Skin of body (tissue), 2 donors: ENCODE measurements around the gene METTL26. TPM values are rescaled to one million over a fixed set of nuclear protein-coding genes. Genes with fewer than 3 reads are reported as not detected.

ENCODE experiments used
- DNase-seq: peaks from one replicate; lab custom pipeline; 2025; lab: John Stamatoyannopoulos, UW
- total RNA-seq: library from RNA; depleted of rRNA; stranded (reverse); fragments of >200 nt; gene quantifications from one replicate; pipeline ENCODE4 v1.2.3, GENCODE V29; 2014

Gene METTL26
- total RNA-seq, 1 donor from 2014 or later: 22.9 TPM

DNA sequence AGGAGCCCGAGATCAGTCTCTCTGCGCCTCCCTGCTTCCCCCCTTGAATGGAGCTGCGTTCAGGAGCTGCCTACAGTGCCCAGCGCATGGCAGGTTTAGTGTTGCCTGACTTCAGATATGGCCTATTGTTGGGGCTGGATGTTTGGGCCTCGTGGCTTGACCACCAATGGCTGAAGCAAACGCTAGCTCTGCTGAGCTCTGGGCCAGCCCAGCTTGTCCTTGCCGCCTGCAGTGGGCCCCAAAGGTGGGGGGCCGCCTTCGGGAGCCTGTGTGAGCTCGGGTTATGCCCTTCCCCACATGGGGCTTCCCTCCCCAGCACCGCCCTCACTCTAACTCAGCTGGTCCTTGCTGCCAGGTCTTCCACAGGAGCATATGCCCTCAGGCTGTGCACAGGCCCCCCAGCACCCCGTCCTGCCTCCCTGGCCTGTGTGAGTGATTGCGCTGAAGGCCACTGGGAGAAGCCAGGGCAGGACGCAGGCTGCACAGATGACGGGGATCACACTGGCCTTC, 2.0 kb upstream of the METTL26 start:
- DNase-seq: no peak

DNA sequence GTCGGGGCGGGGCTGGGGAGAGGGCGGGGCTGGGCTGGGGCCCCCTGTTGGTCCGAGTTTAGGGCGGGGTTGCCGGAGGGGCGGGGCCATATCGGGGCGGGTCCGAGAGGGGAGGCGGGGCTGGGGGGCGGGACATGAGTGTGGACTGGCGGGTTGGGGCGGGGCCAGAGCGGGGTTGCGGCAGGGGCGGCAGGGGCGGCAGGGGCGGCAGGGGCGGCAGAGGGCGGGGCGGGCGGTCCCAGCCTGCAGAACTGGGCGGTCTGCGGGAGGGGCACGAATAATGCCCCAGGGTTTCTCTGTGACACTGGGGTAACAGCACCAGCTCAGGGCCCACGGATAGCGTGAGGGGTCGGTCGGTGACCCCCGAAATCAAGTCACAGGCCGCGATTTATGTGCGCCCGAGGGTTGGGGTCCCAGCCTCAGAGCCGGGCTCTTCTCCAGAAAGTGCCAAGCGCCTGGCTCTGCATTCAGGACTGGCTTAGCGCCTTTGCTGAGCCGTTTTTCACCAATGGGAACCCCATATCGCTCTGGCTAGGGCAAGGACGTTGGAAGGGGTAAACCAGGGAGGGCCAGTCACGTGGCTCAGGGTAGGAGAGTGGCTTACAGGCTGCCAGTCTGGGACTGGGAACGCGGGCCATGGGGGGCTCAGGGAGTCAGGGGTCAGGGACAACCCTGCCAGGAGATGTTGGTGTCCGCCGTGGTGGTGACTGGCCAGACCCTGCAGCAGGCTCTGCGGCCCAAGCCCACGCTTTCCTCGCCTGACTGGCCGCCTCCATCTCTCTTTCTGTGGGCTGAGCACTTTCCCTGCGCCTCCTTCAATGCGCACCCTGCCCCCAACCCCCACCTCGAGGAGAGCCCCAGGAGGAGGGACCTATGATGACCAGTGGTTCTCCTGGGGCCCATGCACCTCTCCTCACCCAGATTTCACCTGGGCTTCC, 1.2 kb upstream of the METTL26 start:
- peak; percentile 92 for DNase-seq

DNA sequence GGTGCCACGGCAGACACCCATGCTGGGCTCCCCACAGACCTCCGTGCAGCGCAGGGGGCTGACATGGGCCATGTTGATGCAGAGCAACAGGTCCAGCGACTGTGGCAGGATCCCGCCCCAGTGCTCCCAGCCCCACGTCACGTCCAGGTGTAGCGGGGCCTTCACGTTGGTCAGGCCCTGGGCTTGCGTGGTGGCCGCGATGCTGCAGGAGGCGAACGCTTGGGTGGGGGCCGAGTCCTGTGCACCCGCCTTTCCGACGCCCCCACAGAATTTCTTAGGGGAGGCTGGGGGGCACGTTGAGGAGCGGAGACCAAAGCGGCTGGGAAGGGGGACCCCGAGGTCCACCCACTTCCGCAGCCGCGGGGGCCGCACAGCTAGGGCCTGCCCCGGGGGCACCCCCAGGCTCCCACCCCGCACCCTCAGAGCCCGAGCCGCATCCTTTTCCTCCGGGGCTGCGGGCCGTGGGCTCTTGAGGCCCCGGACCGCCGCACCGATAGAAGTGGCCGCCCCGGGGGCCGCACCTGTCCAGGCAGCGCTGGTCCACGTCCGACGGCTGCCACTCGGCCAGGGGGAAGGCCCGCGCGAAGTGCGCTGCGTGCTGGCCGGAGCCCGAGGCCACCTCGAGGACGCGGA, 416 bp downstream of the METTL26 start:
- DNase-seq: no peak

DNA sequence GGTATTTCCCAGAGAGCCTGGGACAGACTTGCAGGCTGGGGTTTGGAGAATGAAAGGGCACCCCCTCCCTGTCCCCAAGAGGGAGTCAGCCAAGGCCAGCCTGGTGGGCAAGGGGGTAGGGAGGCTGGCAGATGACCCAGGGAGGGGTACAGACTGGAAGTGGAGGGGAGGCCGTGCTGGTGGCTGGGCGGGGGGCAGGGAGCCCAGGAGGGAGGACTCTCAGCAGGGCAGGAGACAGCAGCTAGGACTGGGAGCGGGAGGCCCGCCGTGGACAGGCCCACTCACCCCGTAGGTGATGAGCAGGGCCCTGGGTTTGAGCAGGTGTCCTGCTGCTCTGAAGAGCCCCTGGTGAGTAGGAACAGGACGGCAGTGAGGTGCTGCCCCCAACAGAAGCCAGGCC, 1.1 kb downstream of the METTL26 start:
- no peak for DNase-seq

DNA sequence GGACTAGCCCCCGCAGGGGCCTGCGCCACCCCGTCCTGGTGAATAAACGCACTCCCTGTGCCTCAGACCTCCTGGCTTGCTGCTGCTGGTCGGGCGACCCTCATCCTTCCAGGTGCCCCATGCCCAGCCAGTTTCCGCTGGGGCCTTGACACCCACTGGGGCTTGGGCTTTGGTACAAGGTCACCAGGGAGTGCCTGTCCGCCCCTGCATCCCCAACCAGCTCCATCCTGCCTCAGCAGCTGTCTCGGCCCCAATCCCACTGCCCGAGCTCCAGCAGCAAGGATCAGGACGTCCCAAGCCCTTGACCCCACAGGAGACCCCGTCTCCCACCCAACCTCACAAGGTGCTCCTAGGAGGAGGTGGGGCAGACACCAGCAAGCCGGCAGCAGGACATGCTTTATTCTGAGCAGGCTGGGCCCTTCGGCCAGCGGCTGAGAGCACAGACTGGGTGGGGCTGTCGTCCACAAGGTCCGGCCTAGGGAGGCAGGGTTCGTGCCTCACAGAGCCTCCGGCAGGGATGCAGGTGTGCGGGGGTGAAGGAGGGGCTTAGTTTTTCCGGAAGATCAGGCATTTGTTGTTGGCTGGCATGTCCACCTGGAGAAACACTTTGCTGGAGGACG, 1.9 kb downstream of the METTL26 start:
- no peak for DNase-seq

DNA sequence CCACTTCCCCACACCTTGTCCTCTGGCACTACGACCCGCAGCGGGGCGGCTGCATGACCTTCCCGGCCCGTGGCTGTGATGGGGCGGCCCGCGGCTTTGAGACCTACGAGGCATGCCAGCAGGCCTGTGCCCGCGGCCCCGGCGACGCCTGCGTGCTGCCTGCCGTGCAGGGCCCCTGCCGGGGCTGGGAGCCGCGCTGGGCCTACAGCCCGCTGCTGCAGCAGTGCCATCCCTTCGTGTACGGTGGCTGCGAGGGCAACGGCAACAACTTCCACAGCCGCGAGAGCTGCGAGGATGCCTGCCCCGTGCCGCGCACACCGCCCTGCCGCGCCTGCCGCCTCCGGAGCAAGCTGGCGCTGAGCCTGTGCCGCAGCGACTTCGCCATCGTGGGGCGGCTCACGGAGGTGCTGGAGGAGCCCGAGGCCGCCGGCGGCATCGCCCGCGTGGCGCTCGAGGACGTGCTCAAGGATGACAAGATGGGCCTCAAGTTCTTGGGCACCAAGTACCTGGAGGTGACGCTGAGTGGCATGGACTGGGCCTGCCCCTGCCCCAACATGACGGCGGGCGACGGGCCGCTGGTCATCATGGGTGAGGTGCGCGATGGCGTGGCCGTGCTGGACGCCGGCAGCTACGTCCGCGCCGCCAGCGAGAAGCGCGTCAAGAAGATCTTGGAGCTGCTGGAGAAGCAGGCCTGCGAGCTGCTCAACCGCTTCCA, 2.6 kb downstream of the METTL26 start:
- no peak for DNase-seq

DNA sequence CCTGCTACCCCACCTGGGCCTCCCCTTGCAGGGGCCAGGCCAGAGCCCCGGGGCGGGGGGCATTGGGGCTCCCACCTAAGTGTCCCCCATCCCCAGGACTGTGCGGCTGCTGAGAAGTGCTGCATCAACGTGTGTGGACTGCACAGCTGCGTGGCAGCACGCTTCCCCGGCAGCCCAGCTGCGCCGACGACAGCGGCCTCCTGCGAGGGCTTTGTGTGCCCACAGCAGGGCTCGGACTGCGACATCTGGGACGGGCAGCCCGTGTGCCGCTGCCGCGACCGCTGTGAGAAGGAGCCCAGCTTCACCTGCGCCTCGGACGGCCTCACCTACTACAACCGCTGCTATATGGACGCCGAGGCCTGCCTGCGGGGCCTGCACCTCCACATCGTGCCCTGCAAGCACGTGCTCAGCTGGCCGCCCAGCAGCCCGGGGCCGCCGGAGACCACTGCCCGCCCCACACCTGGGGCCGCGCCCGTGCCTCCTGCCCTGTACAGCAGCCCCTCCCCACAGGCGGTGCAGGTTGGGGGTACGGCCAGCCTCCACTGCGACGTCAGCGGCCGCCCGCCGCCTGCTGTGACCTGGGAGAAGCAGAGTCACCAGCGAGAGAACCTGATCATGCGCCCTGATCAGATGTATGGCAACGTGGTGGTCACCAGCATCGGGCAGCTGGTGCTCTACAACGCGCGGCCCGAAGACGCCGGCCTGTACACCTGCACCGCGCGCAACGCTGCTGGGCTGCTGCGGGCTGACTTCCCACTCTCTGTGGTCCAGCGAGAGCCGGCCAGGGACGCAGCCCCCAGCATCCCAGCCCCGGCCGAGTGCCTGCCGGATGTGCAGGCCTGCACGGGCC, 3.4 kb downstream of the METTL26 start:
- no peak for DNase-seq

DNA sequence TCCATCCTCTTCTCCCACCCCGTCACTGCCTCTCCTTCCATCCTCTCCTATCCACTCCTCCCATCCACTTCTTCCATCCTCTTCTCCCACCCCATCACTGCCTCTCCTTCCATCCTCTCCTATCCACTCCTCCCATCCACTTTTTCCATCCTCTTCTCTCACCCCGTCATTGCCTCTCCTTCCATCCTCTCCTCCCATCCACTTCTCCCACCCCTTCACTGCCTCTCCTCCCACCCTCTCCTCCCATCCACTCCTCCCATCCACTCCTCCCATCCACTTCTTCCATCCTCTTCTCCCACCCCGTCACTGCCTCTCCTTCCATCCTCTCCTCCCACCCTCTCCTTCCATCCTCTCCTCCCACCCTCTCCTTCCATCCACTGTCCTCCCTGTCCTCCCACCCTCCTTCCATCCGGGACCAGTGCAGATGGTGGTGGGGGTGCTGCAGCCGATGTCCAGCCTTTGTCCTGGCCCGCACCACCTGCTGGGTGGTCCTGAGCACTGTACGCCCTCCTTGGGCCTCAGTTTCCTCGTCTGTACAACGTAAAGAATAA, 4.2 kb downstream of the METTL26 start:
- DNase-seq: no peak

DNA sequence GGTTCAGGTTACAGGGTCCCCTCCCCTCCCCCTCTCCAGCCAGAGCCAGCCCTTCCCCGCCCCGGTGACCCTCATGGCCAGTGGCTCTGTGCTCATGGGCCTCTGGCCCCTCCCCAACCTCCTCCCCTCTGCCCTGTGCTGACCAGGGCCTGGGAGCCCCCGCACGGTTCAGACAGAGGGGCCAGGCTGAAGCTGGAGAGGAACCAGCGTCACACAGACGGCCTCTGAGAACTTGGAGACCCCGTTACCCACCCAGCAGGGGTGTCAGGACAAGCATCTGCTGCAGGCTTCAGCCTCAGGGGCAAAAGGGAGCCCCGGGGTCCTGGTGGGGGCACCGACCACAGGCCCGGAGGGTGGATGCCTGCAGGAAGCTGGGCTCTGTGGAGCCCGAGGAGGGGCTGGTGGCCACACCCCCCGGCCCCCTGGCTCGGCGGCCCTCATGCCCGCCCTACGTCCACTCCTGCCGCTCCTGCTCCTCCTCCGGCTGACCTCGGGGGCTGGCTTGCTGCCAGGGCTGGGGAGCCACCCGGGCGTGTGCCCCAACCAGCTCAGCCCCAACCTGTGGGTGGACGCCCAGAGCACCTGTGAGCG, 5.2 kb downstream of the METTL26 start, which contains the start of gene WFIKKN1:
WFIKKN1 (plus strand) TSS at position 171 of the 591 bp plus-strand sequence; CDS start at position 440, 269 bp downstream.
- DNase-seq: no peak

DNA sequence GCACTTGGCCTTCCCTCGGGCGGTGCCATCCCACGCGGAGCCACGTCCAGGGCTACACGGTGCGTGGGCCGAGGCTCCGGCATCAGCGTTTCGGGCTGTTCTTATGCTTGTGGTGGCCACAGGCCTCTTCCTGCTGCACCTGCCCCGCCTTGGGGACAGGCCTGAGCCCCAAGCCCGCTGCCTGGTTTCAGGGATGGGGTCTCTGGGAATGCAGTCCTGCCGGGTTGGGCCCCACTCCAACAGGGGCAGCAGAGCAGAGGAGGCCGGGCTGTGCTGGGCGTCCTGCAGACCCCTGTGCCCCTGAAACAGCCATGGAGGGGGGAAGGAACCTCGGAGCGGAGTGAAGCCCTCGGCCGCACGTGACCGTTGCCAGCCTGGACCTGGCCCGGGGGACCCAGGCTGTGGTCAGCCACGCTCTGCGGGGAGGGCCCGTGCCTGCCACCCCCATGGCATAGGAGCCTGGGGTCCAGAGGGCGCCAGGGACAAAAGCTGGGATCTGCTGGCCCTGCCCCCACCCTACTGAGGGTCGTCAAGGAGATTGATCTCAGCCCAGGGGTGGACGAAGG, 5.8 kb downstream of the METTL26 start:
- DNase-seq: no peak

DNA sequence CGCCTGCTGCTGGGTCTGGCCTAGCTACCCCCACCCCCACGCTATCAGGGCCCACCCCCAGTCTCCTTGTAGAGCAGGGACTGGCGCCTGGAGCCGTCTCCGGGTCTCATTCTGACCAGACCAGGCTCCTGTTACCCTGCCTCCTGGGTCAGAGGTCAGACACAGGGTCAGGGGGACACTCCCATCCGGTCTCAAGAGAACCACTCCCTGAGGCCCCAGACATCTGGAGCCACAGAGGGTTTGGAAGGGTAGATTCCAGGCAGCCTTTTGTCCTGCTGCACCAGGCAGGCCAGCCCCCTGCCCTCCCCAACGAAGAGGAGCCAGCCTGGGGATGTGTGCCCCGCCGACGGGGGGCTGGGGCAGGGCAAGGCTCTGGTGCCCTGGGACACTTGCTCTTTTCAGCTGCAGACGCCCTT, 6.3 kb downstream of the METTL26 start:
- DNase-seq: no peak

DNA sequence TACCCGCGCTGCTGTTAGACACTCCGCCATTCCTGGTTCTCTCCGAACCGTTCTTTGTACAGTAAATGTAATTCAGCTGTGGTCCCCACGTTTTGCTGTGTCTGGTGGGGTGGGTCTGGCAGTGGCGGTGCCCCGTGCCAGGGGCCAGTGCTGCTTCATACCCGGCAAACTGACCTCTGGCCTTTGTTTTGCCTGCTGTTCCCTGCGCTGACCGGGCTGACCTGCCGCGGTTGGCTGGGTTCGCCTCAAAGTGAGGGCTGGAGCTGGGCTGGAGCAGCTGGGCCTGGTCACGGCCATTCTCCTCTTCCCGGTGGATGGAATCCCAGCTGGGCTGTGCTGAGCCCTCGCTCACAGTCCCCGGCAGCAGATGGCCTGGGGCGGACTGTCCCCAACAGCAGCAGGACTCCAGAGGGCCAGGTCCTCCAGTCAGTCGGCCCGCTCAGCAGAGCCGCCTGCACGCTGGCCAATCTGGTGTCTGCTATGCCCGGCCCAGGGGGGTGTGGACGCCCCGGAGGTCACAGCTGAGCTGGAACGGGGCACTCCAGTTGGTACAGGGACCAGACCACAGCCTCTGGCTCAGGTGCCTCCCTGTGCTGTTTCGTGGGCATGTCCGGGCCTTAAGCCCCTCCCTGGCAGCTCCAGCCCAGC, 6.8 kb downstream of the METTL26 start:
- DNase-seq: no peak

DNA sequence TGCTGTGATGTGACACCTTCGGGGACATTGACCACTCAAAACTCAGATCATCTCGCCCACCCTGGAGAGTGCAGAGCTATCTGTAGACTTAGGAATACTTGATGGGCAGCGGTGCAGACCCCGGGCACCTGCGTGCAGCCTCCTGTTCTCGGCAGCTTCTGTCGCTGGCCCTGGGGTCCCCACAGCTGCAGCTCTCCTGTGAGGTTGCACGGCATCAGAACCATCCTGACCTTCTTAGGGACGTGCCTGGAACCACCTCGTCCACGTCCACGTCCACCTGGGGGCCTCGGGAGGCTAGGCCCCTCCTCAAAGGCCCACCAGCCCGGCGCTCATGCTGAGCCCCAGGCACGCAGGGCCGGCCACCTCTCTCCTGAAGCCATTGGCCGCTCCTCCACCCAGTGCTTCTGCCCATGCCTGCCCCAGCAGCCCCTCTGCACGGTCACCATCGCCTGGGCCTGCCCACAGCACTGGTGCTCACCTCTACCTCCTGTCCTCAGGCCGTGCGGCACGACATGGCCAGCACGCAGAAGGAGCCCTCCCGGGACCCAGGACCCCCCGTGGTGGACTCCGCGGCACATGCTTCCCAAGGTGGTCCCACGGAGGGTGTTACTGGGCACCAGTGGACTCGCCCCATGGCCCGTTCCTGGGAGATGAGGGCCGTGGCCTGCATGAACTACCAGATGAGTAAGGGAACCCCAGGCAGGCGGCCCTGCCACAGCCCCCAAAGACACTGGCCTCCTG, 7.6 kb downstream of the METTL26 start:
- DNase-seq: no peak

DNA sequence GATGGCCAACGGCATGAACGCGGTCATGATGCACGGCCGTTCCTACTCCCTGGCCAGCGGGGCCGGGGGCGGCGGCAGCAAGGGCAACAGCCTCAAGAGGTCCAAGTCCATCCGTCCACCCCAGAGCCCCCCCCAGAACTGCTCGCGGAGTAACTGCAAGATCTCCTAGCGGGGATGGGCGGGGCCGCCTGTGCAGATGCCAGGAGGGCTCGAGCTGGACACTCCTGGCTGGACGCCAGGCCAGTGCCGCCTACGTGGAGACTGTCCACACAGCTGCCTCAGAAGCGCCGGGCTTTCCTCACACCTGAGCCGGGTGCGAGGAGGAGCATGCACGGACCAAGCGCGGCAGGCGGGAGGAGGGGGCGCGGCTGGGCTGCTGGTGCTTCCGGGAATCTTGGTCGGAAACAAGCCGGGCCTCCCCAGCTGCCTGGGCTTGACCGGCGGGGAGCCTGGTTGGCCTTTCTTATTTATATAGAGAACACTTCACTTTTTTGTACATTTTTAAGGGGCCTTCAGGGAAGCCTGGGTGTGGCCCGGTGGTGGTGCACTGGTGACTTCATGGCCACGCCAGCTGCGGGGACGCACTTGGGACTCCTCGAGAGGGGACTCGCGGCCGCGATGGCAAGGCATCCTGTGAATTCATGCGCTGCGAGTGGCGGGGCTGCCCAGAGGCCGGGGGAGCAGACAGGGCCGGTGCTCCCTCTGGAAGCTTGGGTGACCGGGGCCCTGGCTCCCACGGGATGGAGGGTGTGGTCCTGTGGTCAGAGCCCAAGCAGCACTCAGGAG, 8.5 kb downstream of the METTL26 start:
- DNase-seq: no peak

DNA sequence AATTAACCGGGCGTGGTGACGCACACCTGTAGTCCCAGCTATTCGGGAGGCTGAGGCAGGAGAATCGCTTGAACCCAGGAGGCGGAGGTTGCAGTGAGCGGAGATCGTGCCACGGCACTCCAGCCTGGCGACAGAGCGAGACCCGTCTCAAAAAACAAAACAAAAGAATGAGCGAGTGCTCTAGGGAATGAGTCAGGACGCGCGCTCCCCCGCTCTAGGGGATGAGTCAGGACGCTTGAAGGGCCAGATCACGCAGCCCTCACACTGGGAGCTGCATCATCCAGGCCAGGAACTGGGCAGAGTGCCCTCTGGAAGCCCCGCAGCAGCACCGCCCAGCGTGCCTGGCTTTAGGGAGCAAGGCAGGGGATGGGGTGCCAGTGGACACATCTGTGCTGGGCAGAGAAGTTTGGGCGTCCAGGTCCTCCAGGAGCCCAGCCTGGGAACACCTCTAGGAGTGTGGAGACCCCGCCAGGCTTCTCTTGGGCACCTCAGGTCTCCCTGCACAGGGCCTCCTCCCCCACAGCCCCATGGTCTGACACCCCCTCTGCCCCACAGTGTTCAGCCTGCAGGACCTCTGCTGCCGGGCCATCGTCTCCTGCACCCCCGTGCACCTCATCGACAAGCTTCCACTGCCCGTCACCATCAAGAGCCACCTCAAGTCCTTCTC, 9.2 kb downstream of the METTL26 start:
- DNase-seq: no peak

DNA sequence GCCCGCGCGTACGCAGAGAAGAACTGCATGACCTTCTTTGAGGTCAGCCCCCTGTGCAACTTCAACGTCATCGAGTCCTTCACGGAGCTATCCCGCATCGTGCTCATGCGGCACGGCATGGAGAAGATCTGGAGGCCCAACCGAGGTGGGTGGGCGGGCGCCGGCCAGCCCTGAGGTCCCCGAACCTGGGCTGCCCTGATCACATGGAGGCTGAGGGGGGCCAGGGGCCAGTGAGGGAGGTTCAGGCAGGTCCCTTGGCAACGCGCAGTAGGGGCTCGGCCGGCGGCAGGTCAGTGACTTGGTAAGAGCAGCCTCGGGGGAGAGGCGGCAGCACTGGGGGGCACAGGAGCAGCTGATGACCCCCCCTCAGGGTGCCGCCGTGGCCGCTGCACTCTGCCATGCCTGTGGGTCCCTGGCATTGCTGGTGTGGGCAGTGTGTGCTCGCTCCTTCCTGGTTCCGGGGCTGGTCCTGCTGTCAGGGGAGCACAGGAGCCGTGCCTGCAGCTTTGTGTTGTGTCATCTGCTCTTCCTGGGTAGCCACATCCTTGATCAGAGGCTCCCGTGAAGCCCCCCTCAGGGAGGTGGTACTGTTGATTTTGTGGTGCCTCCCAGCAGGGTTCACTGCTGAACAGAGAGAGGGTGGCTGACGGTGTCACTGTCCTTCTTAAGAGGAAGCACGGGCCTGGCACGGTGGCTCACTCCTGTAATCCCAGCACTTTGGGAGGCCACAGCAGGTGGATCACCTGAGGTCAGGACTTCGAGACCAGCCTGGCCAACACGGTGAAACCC, 9.9 kb downstream of the METTL26 start:
- no peak for DNase-seq
